Glutamatergic neuron (in vitro differentiated cells): ENCODE results near the gene TANC1. TPM values are rescaled to one million over a fixed set of nuclear protein-coding genes. Genes with fewer than 3 reads are reported as not detected.

Experiments
- DNase-seq: peaks from one replicate; pipeline ENCODE4 v3.0.0; 2022
- H3K27ac Mint-ChIP-seq: one replicate; pipeline ENCODE4 v1.8.0; 2020; ENCODE audit warnings: mild to moderate bottlenecking, mixed read lengths, inconsistent platforms; ENCODE audit not compliant: unreplicated experiment
- H3K27me3 Mint-ChIP-seq: one replicate; pipeline ENCODE4 v1.8.0; 2020; ENCODE audit warnings: mild to moderate bottlenecking, moderate library complexity, mixed read lengths, inconsistent platforms; ENCODE audit not compliant: unreplicated experiment
- H3K36me3 Mint-ChIP-seq: one replicate; pipeline ENCODE4 v1.8.0; 2020; ENCODE audit warnings: mild to moderate bottlenecking, mixed read lengths, inconsistent platforms; ENCODE audit not compliant: unreplicated experiment
- H3K4me1 Mint-ChIP-seq: one replicate; pipeline ENCODE4 v1.8.0; 2020; ENCODE audit warnings: mild to moderate bottlenecking, low read depth, mixed read lengths, inconsistent platforms; ENCODE audit not compliant: unreplicated experiment
- H3K4me3 Mint-ChIP-seq: one replicate; pipeline ENCODE4 v1.8.0; 2020; ENCODE audit warnings: mild to moderate bottlenecking, mixed read lengths, inconsistent platforms; ENCODE audit not compliant: unreplicated experiment
- H3K9me3 Mint-ChIP-seq: one replicate; pipeline ENCODE4 v1.8.0; 2020; ENCODE audit warnings: mild to moderate bottlenecking, moderate library complexity, mixed read lengths, inconsistent platforms; ENCODE audit not compliant: unreplicated experiment
- CTCF ChIP-seq: fragments of 200-600 bp; sonication (generic); IDR thresholded peaks from one replicate; pipeline ENCODE4 v1.5.0; 2021; ENCODE audit not compliant: partially characterized antibody, unreplicated experiment
- total RNA-seq: library from RNA; stranded (reverse); fragmentation: NEBNext Ultra II Directional; extraction: Animal tissue kit (Norgen Biotek cat#: 25700); gene quantifications from one replicate; pipeline ENCODE4 v1.2.1, GENCODE V29; 2021; ENCODE audit not compliant: unreplicated experiment

The TANC1 gene
- total RNA-seq, 1 donor from 2014 or later: 14.9 TPM

GRCh38 chr2:159071190-159071915 lies 102.9 kb downstream of the TANC1 start:
- Mint-ChIP-seq H3K27me3 (no peaks in the 10 kb centered on the region), H3K36me3 (no peaks in the 10 kb centered on the region), H3K9me3 (no peaks in the 10 kb centered on the region), H3K4me1 (no peaks in the 10 kb centered on the region), H3K27ac (no peak overlapping the region), H3K4me3 (no peak overlapping the region)
- no peak for TF ChIP-seq CTCF
- no peak for DNase-seq

- Mint-ChIP-seq H3K4me3 (no peak overlapping the region), H3K27ac (no peak overlapping the region), H3K9me3 (no peaks in the 10 kb centered on the region), H3K4me1 (no peaks in the 10 kb centered on the region), H3K36me3 (no peaks in the 10 kb centered on the region), H3K27me3 (no peaks in the 10 kb centered on the region)
- TF ChIP-seq CTCF: no peak
- no peak for DNase-seq
These were observed 104.4 kb downstream of the TANC1 start for GRCh38 chr2:159072795-159073194.

- no peaks in the 10 kb centered on the region for H3K4me1 Mint-ChIP-seq
- TF ChIP-seq CTCF: no peak
- no peak overlapping the region for H3K4me3 Mint-ChIP-seq
- no peaks in the 10 kb centered on the region for H3K27me3 Mint-ChIP-seq
- no peak for DNase-seq
- H3K27ac Mint-ChIP-seq: no peak overlapping the region
- H3K9me3 Mint-ChIP-seq: no peaks in the 10 kb centered on the region
- H3K36me3 Mint-ChIP-seq: no peaks in the 10 kb centered on the region
These were observed 104.8 kb downstream of the TANC1 start for GRCh38 chr2:159073256-159073655.

GRCh38 chr2:159074605-159075004 lies 106.2 kb downstream of the TANC1 start:
- Mint-ChIP-seq H3K27me3 (no peaks in the 10 kb centered on the region), H3K27ac (no peak overlapping the region), H3K9me3 (no peaks in the 10 kb centered on the region), H3K4me1 (no peaks in the 10 kb centered on the region), H3K36me3 (no peaks in the 10 kb centered on the region), H3K4me3 (no peak overlapping the region)
- no peak for DNase-seq
- TF ChIP-seq CTCF: no peak

- no peak for TF ChIP-seq CTCF
These were observed 107.3 kb downstream of the TANC1 start for GRCh38 chr2:159075727-159076126.

More at GRCh38 chr2:159075727-159076126, 107.3 kb downstream of the TANC1 start:
- Mint-ChIP-seq H3K27me3 (no peaks in the 10 kb centered on the region), H3K9me3 (no peaks in the 10 kb centered on the region), H3K4me1 (no peaks in the 10 kb centered on the region), H3K36me3 (no peaks in the 10 kb centered on the region), H3K27ac (no peak overlapping the region), H3K4me3 (no peak overlapping the region)
- no peak for DNase-seq
